ENCODE results near the gene KRABD2.

The KRABD2 gene

GRCh38 chr17:8372422-8372821, 4.1 kb downstream of the KRABD2 start:
- Histone ChIP-seq H3K4me3 (no peak overlapping the region), H3K27me3 (replicated peaks in 1 of 2; ENCODE audit: control insufficient read depth in 2 of 2, insufficient read depth in 2 of 2, low read length in 1 of 2) (no peaks in the 10 kb centered on the region), H3K4me2 (ENCODE audit: control insufficient read depth, insufficient read depth) (no peak overlapping the region), H3K4me1 (ENCODE audit: control insufficient read depth, insufficient read depth, low read length) (peaks cover 3% of the 10 kb centered on the region), H3K79me2 (ENCODE audit: control insufficient read depth, insufficient read depth, low read length) (peaks cover 8% of the 10 kb centered on the region), H3K27ac (ENCODE audit: control insufficient read depth, insufficient read depth) (no peak overlapping the region), H2AFZ (ENCODE audit: control insufficient read depth, low read depth, low read length) (no peak overlapping the region), H3K9ac (ENCODE audit: control insufficient read depth, insufficient read depth, low read length) (no peak overlapping the region), H3K36me3 (ENCODE audit: control insufficient read depth in 2 of 2, insufficient read depth in 2 of 2, low read length in 1 of 2) (peaks cover 4 to 15% of the 10 kb centered on the region in 2 experiments; a peak in 3 of 4 replicates), H3K9me3 (replicated peaks; ENCODE audit: control insufficient read depth, insufficient read depth, low read length) (no peaks in the 10 kb centered on the region; the same call in 2 of the 3 replicates), H4K20me1 (ENCODE audit: control insufficient read depth, insufficient read depth) (no peaks in the 10 kb centered on the region)
- ATAC-seq (no peak), DNase-seq (ENCODE audit: low read depth, low spot score) (no peak), FAIRE-seq (no peak)
- BruUV-seq (replicated peaks) = no TSS peak
- RAD21 ChIA-PET (ENCODE audit: unreplicated experiment) = no interaction called here
- SMC1A ChIA-PET (ENCODE audit: uncharacterized antibody, unreplicated experiment) = no interaction called here
- no peak for TF ChIP-seq TAF1 (IDR thresholded peaks at IDR 0.05; ENCODE audit: borderline replicate concordance, low read depth, low read length)
- no peak for TF ChIP-seq RAD21 (IDR thresholded peaks at IDR 0.05; ENCODE audit: insufficient read depth, low read depth, low read length)
- TF ChIP-seq, protein P1, sequence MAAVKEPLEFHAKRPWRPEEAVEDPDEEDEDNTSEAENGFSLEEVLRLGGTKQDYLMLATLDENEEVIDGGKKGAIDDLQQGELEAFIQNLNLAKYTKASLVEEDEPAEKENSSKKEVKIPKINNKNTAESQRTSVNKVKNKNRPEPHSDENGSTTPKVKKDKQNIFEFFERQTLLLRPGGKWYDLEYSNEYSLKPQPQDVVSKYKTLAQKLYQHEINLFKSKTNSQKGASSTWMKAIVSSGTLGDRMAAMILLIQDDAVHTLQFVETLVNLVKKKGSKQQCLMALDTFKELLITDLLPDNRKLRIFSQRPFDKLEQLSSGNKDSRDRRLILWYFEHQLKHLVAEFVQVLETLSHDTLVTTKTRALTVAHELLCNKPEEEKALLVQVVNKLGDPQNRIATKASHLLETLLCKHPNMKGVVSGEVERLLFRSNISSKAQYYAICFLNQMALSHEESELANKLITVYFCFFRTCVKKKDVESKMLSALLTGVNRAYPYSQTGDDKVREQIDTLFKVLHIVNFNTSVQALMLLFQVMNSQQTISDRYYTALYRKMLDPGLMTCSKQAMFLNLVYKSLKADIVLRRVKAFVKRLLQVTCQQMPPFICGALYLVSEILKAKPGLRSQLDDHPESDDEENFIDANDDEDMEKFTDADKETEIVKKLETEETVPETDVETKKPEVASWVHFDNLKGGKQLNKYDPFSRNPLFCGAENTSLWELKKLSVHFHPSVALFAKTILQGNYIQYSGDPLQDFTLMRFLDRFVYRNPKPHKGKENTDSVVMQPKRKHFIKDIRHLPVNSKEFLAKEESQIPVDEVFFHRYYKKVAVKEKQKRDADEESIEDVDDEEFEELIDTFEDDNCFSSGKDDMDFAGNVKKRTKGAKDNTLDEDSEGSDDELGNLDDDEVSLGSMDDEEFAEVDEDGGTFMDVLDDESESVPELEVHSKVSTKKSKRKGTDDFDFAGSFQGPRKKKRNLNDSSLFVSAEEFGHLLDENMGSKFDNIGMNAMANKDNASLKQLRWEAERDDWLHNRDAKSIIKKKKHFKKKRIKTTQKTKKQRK (IDR thresholded peaks at IDR 0.05; ENCODE audit: low read depth, low read length) = no peak
- no peak for TF ChIP-seq ZNF384 (IDR thresholded peaks at IDR 0.05; ENCODE audit: borderline replicate concordance, low read depth, low read length)
- TF ChIP-seq POLR2AphosphoS2 (IDR thresholded peaks at IDR 0.05; ENCODE audit: low read depth, low read length) = no peak
- no peak for TF ChIP-seq RELA (IDR thresholded peaks at IDR 0.05; ENCODE audit: borderline replicate concordance, partially characterized antibody)
- TF ChIP-seq, protein P2, sequence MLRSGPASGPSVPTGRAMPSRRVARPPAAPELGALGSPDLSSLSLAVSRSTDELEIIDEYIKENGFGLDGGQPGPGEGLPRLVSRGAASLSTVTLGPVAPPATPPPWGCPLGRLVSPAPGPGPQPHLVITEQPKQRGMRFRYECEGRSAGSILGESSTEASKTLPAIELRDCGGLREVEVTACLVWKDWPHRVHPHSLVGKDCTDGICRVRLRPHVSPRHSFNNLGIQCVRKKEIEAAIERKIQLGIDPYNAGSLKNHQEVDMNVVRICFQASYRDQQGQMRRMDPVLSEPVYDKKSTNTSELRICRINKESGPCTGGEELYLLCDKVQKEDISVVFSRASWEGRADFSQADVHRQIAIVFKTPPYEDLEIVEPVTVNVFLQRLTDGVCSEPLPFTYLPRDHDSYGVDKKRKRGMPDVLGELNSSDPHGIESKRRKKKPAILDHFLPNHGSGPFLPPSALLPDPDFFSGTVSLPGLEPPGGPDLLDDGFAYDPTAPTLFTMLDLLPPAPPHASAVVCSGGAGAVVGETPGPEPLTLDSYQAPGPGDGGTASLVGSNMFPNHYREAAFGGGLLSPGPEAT (IDR thresholded peaks at IDR 0.05; ENCODE audit: low read depth) = no peak
- TF ChIP-seq SIN3A (IDR thresholded peaks at IDR 0.05; ENCODE audit: low read depth, low read length) = no peak
- TF ChIP-seq NFIC (IDR thresholded peaks at IDR 0.05; ENCODE audit: low read depth, low read length) = no peak
- no peak for TF ChIP-seq NFYA (IDR thresholded peaks at IDR 0.05; ENCODE audit: borderline replicate concordance, low read depth, low read length)
- POLR2A ChIA-PET = no interaction called here
- CTCF ChIA-PET = no interaction called here
- intact Hi-C loops (cut with micrococcal nuclease; ENCODE audit: unreplicated experiment) (no loop called here), in situ Hi-C loops (cut with MboI) (no loop called here)
- 69% methylated on average over 7 of the region's 7 CpGs for WGBS (ENCODE audit: insufficient coverage, insufficient replicate concordance, low lambda C conversion rate, missing lambda C conversion rate)

Measured in GM12878 (cell line).